SKM-1 (cell line): ENCODE measurements around the gene MIEF1.

Experiments used
- DNase-seq: peaks from one replicate; lab custom pipeline; 2025; ENCODE audit not compliant: unreplicated experiment; lab: John Stamatoyannopoulos, UW

The MIEF1 gene

GRCh38 chr22:39470451-39471291, 31.4 kb upstream of the MIEF1 start:
- DNase-seq = no peak

GRCh38 chr22:39471381-39472141, 30.5 kb upstream of the MIEF1 start:
- DNase-seq = peak; percentile 17

GRCh38 chr22:39472570-39473556, 29.2 kb upstream of the MIEF1 start:
- no peak for DNase-seq

GRCh38 chr22:39473851-39474250, 28.2 kb upstream of the MIEF1 start:
- DNase-seq = no peak

GRCh38 chr22:39474351-39475111, 27.6 kb upstream of the MIEF1 start:
- DNase-seq = no peak

GRCh38 chr22:39475337-39475736, 26.8 kb upstream of the MIEF1 start:
- DNase-seq = no peak

GRCh38 chr22:39475902-39476301, 26.2 kb upstream of the MIEF1 start:
- no peak for DNase-seq

GRCh38 chr22:39476664-39477063, 25.4 kb upstream of the MIEF1 start:
- no peak for DNase-seq

GRCh38 chr22:39477542-39477941, 24.5 kb upstream of the MIEF1 start:
- DNase-seq = no peak

- DNase-seq = no peak
Observed at GRCh38 chr22:39478441-39478850, 23.6 kb upstream of the MIEF1 start.

GRCh38 chr22:39479254-39479653, 22.8 kb upstream of the MIEF1 start:
- DNase-seq = no peak

GRCh38 chr22:39480557-39480956, 21.5 kb upstream of the MIEF1 start:
- DNase-seq = no peak

- DNase-seq = no peak
Observed at GRCh38 chr22:39481054-39481453, 21.0 kb upstream of the MIEF1 start.

- no peak for DNase-seq
Observed at GRCh38 chr22:39481595-39481994, 20.5 kb upstream of the MIEF1 start.

- DNase-seq = no peak
Observed at GRCh38 chr22:39482768-39483167, 19.3 kb upstream of the MIEF1 start.

- no peak for DNase-seq
Observed at GRCh38 chr22:39486951-39487825, 14.9 kb upstream of the MIEF1 start.

GRCh38 chr22:39487826-39488520, 14.1 kb upstream of the MIEF1 start:
- DNase-seq = no peak

GRCh38 chr22:39488563-39489083, 13.5 kb upstream of the MIEF1 start:
- no peak for DNase-seq
